Gastrocnemius medialis (tissue), 4 donors: ENCODE data around the gene TK2.

Source experiments
- POLR2A ChIP-seq, 2 donors: fragments of 450-650 bp; IDR thresholded peaks; one replicate each; pipeline ENCODE4 v1.6.1; 2017; ENCODE audit warnings: antibody characterized with exemption in 2 of 2, mild to moderate bottlenecking in 2 of 2, moderate library complexity in 2 of 2
- TF ChIP-seq, protein P1 (sequence below), 5 experiments: fragments of 450-650 bp in 3 of 5; fragments of 200-600 bp in 2 of 5; sonication (generic) in 2 of 5; IDR thresholded peaks in 4 of 5; conservative IDR thresholded peaks in 1 of 5; 1 replicate in 4 of 5; 2 replicates in 1 of 5; pipeline ENCODE4 v1.5.1; 2016 to 2019; ENCODE audit warnings: antibody characterized with exemption in 5 of 5, mild to moderate bottlenecking in 3 of 5, moderate library complexity in 3 of 5

- TF ChIP-seq, protein P1, sequence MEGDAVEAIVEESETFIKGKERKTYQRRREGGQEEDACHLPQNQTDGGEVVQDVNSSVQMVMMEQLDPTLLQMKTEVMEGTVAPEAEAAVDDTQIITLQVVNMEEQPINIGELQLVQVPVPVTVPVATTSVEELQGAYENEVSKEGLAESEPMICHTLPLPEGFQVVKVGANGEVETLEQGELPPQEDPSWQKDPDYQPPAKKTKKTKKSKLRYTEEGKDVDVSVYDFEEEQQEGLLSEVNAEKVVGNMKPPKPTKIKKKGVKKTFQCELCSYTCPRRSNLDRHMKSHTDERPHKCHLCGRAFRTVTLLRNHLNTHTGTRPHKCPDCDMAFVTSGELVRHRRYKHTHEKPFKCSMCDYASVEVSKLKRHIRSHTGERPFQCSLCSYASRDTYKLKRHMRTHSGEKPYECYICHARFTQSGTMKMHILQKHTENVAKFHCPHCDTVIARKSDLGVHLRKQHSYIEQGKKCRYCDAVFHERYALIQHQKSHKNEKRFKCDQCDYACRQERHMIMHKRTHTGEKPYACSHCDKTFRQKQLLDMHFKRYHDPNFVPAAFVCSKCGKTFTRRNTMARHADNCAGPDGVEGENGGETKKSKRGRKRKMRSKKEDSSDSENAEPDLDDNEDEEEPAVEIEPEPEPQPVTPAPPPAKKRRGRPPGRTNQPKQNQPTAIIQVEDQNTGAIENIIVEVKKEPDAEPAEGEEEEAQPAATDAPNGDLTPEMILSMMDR (IDR thresholded peaks at IDR 0.05 in 4 of 5, conservative IDR thresholded peaks at IDR 0.05 in 1 of 5): no peak
- no peak for TF ChIP-seq POLR2A (IDR thresholded peaks at IDR 0.05)
These were observed 28.6 kb downstream of the TK2 start for GRCh38 chr16:66521252-66521713.
